Mesendoderm (in vitro differentiated cells): ENCODE measurements around the gene ATF6.

Source experiments
- DNase-seq: peaks from one replicate; pipeline ENCODE4 v3.0.0; 2013
- H2AK5ac ChIP-seq: 2 replicates; pipeline ENCODE4 v1.6.1; 2013; ENCODE audit warnings: low read length, inconsistent platforms
- H2BK120ac ChIP-seq: 2 replicates; pipeline ENCODE4 v1.6.1; 2013; ENCODE audit warnings: low read depth, mild to moderate bottlenecking, low read length, moderate library complexity, mixed read lengths
- H2BK15ac ChIP-seq: replicated peaks from 2 replicates; pipeline ENCODE4 v1.6.1; 2013; ENCODE audit warnings: low read depth, mild to moderate bottlenecking, moderate library complexity
- H2BK5ac ChIP-seq: 2 replicates; pipeline ENCODE4 v1.6.1; 2013; ENCODE audit warnings: low read length, inconsistent platforms
- H3K18ac ChIP-seq: 2 replicates; pipeline ENCODE4 v1.6.1; 2013; ENCODE audit warnings: mild to moderate bottlenecking, low read length, mixed read lengths
- H3K23ac ChIP-seq: one replicate; pipeline ENCODE4 v1.6.1; 2013; ENCODE audit warnings: low read length
- H3K27ac ChIP-seq: 2 replicates; pipeline ENCODE4 v1.5.1; 2013; ENCODE audit warnings: low read depth, mild to moderate bottlenecking, inconsistent platforms, low read length, moderate library complexity
- H3K27me3 ChIP-seq: 2 replicates; pipeline ENCODE4 v1.6.1; 2013; ENCODE audit warnings: low read length, control low read depth, mild to moderate bottlenecking, inconsistent platforms; ENCODE audit not compliant: insufficient read depth, poor library complexity
- H3K36me3 ChIP-seq: 2 replicates; pipeline ENCODE4 v1.6.1; 2013; ENCODE audit warnings: low read length, inconsistent platforms; ENCODE audit not compliant: control insufficient read depth, insufficient read depth
- H3K4ac ChIP-seq: one replicate; pipeline ENCODE4 v1.6.1; 2013; ENCODE audit warnings: low read depth, mild to moderate bottlenecking, low read length, moderate library complexity
- H3K4me1 ChIP-seq: 2 replicates; pipeline ENCODE4 v1.6.1; 2013; ENCODE audit warnings: low read depth, low read length, inconsistent platforms; ENCODE audit not compliant: control insufficient read depth
- H3K4me2 ChIP-seq: 2 replicates; pipeline ENCODE4 v1.6.1; 2013; ENCODE audit warnings: low read length
- H3K4me3 ChIP-seq: 2 replicates; pipeline ENCODE4 v1.5.1; 2013; ENCODE audit warnings: mild to moderate bottlenecking, low read length
- H3K56ac ChIP-seq: one replicate; pipeline ENCODE4 v1.6.1; 2013; ENCODE audit warnings: low read length
- H3K79me1 ChIP-seq: 2 replicates; pipeline ENCODE4 v1.6.1; 2013; ENCODE audit warnings: low read length, inconsistent platforms
- H3K79me2 ChIP-seq: 2 replicates; pipeline ENCODE4 v1.6.1; 2013; ENCODE audit warnings: mild to moderate bottlenecking, low read length; ENCODE audit not compliant: control insufficient read depth, insufficient read depth
- H3K9ac ChIP-seq: 2 replicates; pipeline ENCODE4 v1.6.1; 2013; ENCODE audit warnings: low read length, inconsistent platforms
- H4K5ac ChIP-seq: one replicate; pipeline ENCODE4 v1.6.1; 2013; ENCODE audit warnings: low read length
- H4K8ac ChIP-seq: one replicate; pipeline ENCODE4 v1.6.1; 2013; ENCODE audit warnings: low read depth, mild to moderate bottlenecking, control low read depth, low read length, moderate library complexity
- WGBS: extraction: QIAGEN DNeasy Blood & Tissue Kit; methylation state at CpG from one replicate; pipeline ENCODE4 v1.1.7; 2013; ENCODE audit warnings: low lambda C conversion rate, missing lambda C conversion rate; ENCODE audit not compliant: insufficient coverage; ENCODE audit errors: extremely low coverage; 5-methylcytosine and 5-hydroxymethylcytosine counted together

ATF6 gene

GRCh38 chr1:161952607-161953172, 186.6 kb downstream of the ATF6 start:
- Histone ChIP-seq H3K4me3 (no peak overlapping the region), H4K8ac (no peak overlapping the region), H3K4me2 (no peak overlapping the region), H3K4ac (no peak overlapping the region), H3K56ac (no peak overlapping the region), H2BK120ac (no peak overlapping the region), H3K27ac (no peak overlapping the region), H3K36me3 (no peaks in the 10 kb centered on the region), H3K79me1 (no peaks in the 10 kb centered on the region), H4K5ac (no peak overlapping the region), H2BK5ac (no peak overlapping the region), H3K23ac (no peak overlapping the region), H3K4me1 (no peaks in the 10 kb centered on the region), H2BK15ac (no peak overlapping the region), H3K79me2 (no peaks in the 10 kb centered on the region), H3K9ac (no peak overlapping the region), H3K18ac (no peak overlapping the region), H3K27me3 (no peaks in the 10 kb centered on the region), H2AK5ac (no peak overlapping the region)
- no peak for DNase-seq
- WGBS = no CpG with 5 or more reads among the region's 3 CpGs

GRCh38 chr1:161953256-161953920, 187.3 kb downstream of the ATF6 start:
- Histone ChIP-seq H3K23ac (no peak overlapping the region), H3K56ac (no peak overlapping the region), H3K79me2 (no peaks in the 10 kb centered on the region), H4K5ac (no peak overlapping the region), H3K79me1 (no peaks in the 10 kb centered on the region), H2BK15ac (no peak overlapping the region), H4K8ac (no peak overlapping the region), H3K4ac (no peak overlapping the region), H3K4me3 (no peak overlapping the region), H3K9ac (no peak overlapping the region), H3K4me1 (no peaks in the 10 kb centered on the region), H2AK5ac (no peak overlapping the region), H2BK5ac (no peak overlapping the region), H3K27me3 (no peaks in the 10 kb centered on the region), H3K4me2 (no peak overlapping the region), H2BK120ac (no peak overlapping the region), H3K36me3 (no peaks in the 10 kb centered on the region), H3K18ac (no peak overlapping the region), H3K27ac (no peak overlapping the region)
- no peak for DNase-seq
- WGBS = no CpG with 5 or more reads among the region's 5 CpGs

DNA sequence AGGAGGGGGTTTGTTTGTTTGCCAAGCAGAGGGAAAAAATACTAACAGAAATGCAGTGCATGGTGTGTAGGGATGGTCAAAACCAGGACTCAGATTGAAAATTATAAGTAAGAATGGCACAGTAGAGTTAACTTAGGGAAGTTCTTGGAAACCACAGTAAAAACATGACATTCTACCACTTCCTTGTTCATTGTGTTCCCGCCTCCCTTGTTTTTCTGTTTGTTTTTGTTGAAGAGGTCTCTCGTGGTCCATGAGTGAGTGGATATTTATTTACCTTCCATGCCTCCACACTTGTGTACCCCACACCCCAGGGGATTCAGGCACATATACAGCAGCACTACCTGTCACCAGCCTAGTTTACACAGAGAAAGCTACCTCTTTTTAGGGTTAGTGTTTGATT, 187.9 kb downstream of the ATF6 start:
- Histone ChIP-seq H3K18ac (no peak overlapping the region), H3K36me3 (no peaks in the 10 kb centered on the region), H2BK5ac (no peak overlapping the region), H2BK15ac (no peak overlapping the region), H3K23ac (no peak overlapping the region), H4K5ac (no peak overlapping the region), H2AK5ac (no peak overlapping the region), H3K27me3 (no peaks in the 10 kb centered on the region), H3K4me3 (no peak overlapping the region), H4K8ac (no peak overlapping the region), H3K79me2 (no peaks in the 10 kb centered on the region), H3K4me2 (no peak overlapping the region), H3K56ac (no peak overlapping the region), H3K27ac (no peak overlapping the region), H2BK120ac (no peak overlapping the region), H3K4ac (no peak overlapping the region), H3K9ac (no peak overlapping the region), H3K4me1 (no peaks in the 10 kb centered on the region), H3K79me1 (no peaks in the 10 kb centered on the region)
- WGBS = no CpG with 5 or more reads among the region's 2 CpGs
- DNase-seq = no peak

GRCh38 chr1:161954466-161954865, 188.3 kb downstream of the ATF6 start:
- no peak overlapping the region for H3K27ac ChIP-seq
- H2BK15ac ChIP-seq = no peak overlapping the region

DNA sequence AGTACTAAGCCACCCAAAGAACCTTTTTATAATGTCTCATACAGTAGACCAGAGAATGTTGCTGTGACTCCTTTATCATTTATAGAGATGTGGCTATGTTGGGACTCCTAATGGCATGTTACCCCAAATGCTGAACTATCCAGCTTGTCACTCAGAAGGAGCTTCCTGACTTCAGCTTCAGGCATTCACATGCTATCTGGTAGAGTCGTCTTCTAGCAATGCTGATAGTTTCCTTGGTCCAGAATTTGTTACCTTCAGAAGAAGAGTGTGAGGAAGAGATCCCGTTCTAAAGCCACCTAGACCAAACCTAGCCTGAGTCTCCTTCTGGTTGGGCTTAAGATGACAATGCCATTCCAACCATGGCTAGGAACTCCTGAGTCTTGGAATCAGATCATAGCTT, 189.5 kb downstream of the ATF6 start:
- Histone ChIP-seq H3K18ac (no peak overlapping the region), H2BK5ac (no peak overlapping the region), H3K27me3 (no peaks in the 10 kb centered on the region), H4K8ac (no peak overlapping the region), H2AK5ac (no peak overlapping the region), H3K27ac (no peak overlapping the region), H3K4me2 (no peak overlapping the region), H3K36me3 (no peaks in the 10 kb centered on the region), H3K56ac (no peak overlapping the region), H3K23ac (no peak overlapping the region), H3K4me3 (no peak overlapping the region), H3K4me1 (no peaks in the 10 kb centered on the region), H2BK120ac (no peak overlapping the region), H3K79me2 (no peaks in the 10 kb centered on the region), H3K4ac (no peak overlapping the region), H2BK15ac (no peak overlapping the region), H3K79me1 (no peaks in the 10 kb centered on the region), H3K9ac (no peak overlapping the region), H4K5ac (no peak overlapping the region)
- WGBS = no CpG with 5 or more reads among the region's 2 CpGs
- DNase-seq = no peak

More at GRCh38 chr1:161954466-161954865, 188.3 kb downstream of the ATF6 start:
- H2BK5ac ChIP-seq = no peak overlapping the region
- H3K4me3 ChIP-seq = no peak overlapping the region
- H3K56ac ChIP-seq = no peak overlapping the region
- H3K4me2 ChIP-seq = no peak overlapping the region
- H2AK5ac ChIP-seq = no peak overlapping the region
- no peaks in the 10 kb centered on the region for H3K36me3 ChIP-seq
- no peak overlapping the region for H3K23ac ChIP-seq
- H3K18ac ChIP-seq = no peak overlapping the region
- H4K5ac ChIP-seq = no peak overlapping the region
- DNase-seq = no peak
- H3K79me1 ChIP-seq = no peaks in the 10 kb centered on the region
- no peak overlapping the region for H4K8ac ChIP-seq
- no peak overlapping the region for H3K9ac ChIP-seq
- no peak overlapping the region for H2BK120ac ChIP-seq
- H3K27me3 ChIP-seq = no peaks in the 10 kb centered on the region
- H3K79me2 ChIP-seq = no peaks in the 10 kb centered on the region
- no peak overlapping the region for H3K4ac ChIP-seq
- H3K4me1 ChIP-seq = no peaks in the 10 kb centered on the region

- no peak overlapping the region for H2BK120ac ChIP-seq
- H2AK5ac ChIP-seq = no peak overlapping the region
- no peak overlapping the region for H3K27ac ChIP-seq
- no peak overlapping the region for H2BK5ac ChIP-seq
- no peak overlapping the region for H3K4me3 ChIP-seq
- no peaks in the 10 kb centered on the region for H3K4me1 ChIP-seq
- no peak overlapping the region for H3K4ac ChIP-seq
- H3K23ac ChIP-seq = no peak overlapping the region
- no peak overlapping the region for H3K9ac ChIP-seq
- H3K27me3 ChIP-seq = no peaks in the 10 kb centered on the region
- DNase-seq = no peak
- no peaks in the 10 kb centered on the region for H3K36me3 ChIP-seq
- H3K18ac ChIP-seq = no peak overlapping the region
- H3K4me2 ChIP-seq = no peak overlapping the region
- no peak overlapping the region for H4K8ac ChIP-seq
- no peaks in the 10 kb centered on the region for H3K79me1 ChIP-seq
- WGBS = no CpG with 5 or more reads among the region's 4 CpGs
- no peak overlapping the region for H2BK15ac ChIP-seq
- no peak overlapping the region for H3K56ac ChIP-seq
- no peaks in the 10 kb centered on the region for H3K79me2 ChIP-seq
- no peak overlapping the region for H4K5ac ChIP-seq
Measured at GRCh38 chr1:161956097-161956496, 190.0 kb downstream of the ATF6 start.
